CD1c-positive myeloid dendritic cell (primary cell): ENCODE measurements around the gene MED28.
"Not testable (repeated sequence)": the region's sequence is repeated elsewhere in the genome, so short reads cannot be mapped to it uniquely, and the experiment has no call there.

Source experiments
- DNase-seq: peaks from one replicate; pipeline ENCODE4 v3.0.0-alpha.2; 2016; ENCODE audit errors: extremely low spot score

MED28 gene

DNA sequence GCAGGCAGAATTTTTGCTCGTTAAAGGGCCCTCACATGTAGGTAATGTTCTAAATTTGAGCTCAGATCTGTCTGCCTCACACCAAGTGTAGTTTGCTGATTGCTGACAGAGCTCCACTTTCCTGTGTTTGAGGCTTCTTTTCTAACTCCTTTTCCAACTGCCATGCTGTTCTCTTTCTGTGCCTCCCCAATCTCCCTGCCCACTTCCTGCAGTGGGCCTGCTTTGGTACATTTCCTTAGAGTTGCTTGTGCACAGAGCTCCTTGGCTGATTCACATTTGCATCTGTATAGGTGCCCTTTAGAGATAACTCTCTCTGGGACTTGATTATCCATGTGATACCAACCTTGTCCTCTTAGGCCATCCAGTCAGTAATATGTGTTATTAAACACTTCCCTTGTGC, 4.5 kb downstream of the MED28 start:
- DNase-seq, result no peak

DNA sequence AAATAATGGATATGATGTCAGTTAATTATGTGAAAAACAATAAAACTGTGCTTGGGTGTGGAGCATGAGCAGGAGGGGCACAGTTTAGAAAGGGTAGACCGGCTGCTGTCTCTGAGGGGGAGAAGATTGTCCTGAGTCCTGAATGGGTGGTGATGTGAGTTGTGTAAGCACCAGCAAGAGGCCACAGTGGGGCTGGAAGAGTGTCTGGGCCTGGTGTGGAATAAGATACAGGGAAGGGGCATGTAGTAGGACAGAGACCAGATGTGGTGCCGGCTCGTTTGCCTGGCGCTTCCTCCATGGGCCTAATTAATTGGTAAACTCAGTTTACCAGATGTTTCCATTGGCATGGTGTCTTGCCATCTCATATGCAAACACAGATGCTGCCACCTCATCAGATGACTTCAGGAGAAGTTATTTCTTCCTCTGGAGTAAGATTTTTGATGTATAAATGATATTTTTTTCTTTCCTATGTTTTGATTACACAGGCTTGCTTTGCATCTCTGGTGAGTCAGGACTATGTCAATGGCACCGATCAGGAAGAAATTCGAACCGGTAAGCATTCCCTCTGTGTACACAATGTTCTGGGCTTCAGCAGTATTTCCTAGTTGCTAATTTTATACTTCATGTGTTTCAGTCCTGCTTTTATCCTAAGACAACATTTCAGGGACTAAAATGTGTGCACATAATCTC, 5.1 kb downstream of the MED28 start:
- no peak for DNase-seq

DNA sequence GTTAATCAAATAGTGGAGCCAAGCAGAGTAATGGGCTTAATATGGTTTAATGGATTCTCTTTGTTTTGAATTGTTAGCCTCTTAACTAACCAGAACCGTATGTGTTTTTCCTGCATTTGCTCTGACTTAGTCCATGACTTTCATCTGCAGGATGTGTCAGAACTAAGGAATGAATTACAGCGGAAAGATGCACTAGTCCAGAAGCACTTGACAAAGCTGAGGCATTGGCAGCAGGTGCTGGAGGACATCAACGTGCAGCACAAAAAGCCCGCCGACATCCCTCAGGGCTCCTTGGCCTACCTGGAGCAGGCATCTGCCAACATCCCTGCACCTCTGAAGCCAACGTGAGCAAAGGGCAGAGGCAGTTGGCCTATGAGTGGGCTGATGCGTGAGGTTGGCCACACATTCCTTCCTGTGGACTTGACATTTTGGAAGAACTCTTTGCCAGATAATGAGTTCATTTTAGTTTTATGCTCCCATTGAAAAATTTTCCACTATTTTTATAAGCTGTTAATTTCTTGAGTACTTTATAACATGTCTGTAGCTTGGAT, 9.1 kb downstream of the MED28 start:
- no peak for DNase-seq

DNA sequence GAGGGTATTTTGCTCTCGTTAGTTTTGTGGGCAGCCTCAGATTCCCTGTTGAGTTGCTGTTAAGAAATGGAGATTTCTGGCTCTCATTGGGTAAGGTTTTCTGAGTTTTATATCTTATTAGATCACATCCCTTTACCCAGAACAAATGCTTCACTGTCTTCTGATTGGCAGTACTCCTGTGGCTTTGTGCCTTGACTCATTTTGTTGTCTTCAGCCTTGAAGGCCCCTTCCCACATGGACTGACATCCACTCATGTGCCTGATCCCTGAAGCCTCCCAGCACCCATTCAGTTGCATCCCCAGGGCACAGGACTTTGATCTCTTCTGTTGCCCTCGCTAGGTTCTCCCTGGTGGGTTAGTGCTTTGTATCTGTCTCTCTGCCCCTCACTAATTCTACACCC, 10.4 kb downstream of the MED28 start:
- no peak for DNase-seq

DNA sequence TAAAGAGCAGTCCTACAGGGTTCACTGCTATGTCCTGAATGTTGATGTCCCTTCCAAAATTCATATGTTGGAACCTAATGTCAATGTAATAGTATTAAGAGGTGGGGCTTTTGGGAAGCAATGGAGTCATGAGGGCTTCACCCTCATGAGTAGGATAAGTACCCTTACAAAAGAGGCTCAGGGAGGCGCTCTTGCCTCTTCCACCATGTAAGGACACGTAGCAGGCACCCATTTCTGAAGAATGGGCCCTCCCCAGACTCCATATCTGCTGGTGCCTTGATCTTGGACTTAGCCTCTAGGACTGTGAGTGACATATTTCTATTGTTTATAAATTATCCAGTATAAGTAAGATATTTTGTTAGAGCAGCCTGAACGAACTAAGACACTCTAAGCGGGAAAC, 15.8 kb downstream of the MED28 start:
- no peak for DNase-seq

DNA sequence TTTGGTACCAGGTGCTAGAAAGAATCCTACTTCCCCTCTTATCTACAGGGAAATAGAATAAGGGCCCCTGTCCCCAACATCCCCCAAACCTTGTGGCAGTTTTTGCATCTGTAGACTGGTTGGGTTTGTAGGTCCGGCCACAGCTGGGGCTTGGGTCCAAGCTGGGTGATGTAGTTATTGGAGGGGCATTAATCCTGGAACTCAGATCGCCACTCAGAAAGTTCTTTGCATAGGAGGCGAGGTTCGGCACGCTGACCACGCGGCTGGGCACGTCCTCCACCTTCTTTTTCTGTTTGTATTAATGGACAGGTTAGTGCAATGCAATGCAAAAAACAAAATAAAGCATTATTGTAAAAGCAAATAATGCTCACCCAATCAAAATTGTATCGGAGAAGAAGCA, 19.2 kb downstream of the MED28 start:
- no peak for DNase-seq

DNA sequence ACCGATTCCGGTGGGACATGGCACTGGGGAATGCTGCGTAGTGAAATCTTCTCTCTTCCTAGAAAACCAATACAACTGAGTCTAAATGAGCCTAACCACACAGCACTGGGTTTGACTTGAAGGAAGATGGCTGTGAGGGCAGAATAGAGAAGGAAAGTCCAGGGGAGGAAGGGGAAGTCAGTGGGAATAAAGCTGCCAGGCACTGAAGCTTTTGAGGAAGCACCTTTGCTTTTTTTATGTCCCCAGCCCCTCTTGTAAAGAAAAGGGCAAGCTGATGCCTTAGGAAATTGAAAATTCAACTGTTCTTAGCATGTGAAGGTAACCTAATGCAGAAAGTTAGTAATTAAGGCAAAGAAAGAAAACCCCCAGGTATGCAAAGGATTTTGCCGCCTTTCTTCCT, 20.6 kb downstream of the MED28 start:
- DNase-seq, result peak; percentile 13

DNA sequence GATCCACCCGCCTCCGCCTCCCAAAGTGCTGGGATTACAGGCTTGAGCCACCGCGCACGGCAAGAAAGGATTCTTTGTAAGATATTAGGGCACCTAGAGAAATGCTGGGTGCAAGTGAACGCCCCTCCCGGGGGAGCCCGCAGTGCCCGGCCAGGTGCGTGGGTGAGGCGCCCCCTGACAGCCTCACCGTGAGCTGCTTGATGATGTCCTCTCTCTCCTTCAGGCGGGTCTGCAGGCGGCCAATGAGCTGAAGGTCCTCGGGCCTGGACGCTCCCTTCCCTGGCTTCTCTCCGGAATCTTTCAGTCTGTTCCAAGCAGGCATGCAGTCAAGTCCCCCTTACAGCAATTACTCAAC, 21.9 kb downstream of the MED28 start:
- no peak for DNase-seq

DNA sequence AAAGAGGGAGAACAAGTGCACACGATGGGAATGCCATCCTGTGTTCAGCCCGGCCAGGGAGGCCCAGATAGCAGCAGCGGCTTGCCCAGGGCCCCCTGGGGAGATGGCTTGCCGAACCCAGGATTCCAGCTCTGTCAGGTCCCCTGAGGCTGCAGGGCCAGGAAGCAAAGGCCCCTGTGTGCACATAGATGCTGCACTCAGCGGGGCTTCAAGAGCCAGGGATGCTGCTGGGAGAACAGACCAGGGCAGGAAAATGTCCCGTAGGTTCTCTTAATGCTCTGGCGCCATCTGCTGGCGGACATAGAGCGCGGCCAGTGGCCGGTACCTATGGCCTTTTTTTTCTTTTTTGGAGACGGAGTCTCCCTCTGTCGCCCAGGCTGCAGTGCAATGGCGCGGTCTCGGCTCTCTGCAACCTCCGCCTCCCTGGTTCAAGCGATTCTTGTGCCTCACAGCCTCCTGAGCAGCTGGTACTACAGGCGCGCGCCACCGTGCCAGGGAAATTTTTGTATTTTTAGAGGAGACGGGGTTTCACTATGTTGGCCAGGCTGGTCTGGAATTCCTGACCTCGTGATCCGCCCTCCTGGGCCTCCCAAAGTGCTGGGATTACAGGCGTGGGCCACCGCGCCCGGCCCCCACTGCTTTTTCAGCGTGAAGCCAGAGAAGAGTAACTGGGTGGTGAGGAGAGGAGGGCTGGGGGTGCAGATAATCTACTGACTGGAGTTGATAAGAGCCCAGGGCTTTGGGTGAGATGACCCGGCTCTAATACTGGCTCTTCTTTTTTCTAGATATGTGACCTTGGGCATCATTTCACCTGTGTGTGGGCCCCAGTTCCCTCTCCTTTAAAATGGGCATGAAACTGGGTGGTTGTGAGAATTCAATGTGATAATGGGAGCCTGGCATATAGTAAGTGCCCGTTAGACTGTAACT, 22.5 kb downstream of the MED28 start:
- peak; percentile 77 for DNase-seq

DNA sequence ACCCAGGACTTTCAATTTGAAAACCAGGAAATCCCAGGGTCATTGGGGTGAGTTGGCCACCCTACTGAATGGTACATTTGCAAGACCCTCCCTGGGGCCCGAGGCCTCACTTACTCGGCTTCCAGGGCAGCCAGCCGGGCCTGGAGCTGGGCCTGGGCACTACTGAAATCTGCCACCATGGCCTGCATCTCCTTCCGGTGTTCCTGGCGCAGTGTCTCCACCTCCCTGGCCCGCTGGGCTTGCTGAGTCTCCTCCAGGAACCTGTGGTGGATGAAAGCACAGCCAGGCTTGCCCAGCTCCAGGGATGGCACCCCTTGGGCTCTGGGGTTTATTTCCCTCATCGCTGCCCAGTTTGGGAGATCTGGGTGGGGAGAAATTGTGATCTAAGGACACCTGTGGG, 24.7 kb downstream of the MED28 start:
- DNase-seq, result no peak

DNA sequence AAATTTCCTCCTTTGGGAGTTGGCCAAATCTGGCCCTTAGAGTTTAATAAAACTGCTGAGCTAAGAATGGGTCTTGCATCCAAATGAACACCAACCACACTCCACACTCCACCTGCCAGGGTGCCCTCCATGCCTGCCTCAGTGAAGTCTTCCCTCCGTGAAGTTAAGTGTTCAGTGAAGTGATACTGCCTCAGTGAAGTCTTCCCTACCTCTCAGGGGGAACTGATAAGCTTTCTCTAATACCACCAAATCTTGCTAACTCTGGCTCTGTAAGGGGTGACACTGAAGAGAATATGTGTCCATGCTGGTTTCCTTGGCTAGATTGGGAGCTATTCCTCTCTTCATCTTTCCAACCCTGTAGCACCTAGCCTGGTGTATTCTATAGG, 27.9 kb downstream of the MED28 start:
- no peak for DNase-seq

DNA sequence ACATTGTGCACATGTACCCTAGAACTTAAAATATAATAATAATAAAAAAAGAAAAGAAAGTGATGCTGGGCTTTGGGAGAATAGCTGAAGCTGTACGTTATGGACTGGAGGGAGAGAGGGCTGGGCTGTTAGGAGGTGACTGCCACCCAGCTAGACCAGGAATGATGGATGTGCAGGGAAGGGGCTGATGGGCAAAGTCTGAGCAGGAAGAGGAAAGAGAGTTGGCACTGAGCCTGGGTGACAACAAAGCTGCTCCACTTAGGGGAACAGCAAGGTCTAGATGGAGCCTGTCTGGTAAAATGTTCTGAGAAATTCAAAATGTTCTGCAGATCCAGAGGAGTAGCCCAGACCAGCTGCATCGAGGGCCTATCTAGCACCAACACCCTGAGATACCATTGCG, 32.3 kb downstream of the MED28 start:
- no peak for DNase-seq

DNA sequence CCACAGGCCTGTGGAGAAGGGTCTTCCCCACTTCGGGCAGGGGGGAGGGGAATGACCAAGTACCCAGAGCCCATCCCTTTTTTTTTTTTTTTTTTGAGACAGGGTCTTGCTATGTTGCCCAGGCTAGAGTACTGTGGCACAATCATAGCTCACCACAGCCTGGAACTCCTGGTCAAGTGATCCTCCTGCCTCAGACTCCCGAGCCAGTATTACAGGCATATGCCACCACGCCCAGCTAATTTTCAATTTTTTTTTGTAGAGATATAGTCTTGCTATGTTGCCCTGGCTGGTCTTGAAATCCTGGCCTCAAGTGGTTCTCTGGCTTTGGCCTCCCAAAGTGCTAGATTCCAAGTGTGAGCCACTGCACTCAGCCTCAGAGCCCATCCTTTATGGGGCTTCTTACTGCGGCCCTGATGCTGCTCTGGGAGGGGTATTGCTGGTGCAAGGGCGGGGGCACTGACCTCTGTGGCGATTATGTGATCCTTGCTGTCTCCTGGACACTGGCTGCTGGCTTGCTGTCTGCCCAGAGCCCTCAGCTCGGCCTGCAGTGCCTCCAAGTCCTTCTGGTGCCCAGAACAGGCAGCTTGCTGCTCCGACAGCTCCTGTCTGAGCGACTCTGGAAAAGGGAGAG, 32.9 kb downstream of the MED28 start:
- no peak for DNase-seq

DNA sequence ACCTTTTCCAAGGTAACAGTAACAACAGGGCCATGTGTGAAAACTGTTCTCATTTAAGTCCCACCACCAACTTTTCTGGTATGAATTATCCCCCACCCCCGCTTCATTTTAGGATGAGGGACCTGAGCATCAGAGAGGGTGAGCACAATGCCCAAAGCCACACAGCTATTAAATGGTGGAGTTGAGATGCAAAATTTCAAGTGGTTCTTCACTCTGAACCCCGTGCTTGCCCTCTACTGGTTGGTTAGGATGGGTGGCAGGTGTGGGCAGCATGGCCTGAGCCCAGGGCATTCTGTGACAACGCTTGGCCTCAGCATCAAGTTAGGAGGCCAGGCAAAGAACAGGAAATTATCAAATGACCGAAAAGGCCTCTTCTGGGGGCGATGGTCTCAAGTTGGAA, 33.5 kb downstream of the MED28 start:
- DNase-seq, result no peak

DNA sequence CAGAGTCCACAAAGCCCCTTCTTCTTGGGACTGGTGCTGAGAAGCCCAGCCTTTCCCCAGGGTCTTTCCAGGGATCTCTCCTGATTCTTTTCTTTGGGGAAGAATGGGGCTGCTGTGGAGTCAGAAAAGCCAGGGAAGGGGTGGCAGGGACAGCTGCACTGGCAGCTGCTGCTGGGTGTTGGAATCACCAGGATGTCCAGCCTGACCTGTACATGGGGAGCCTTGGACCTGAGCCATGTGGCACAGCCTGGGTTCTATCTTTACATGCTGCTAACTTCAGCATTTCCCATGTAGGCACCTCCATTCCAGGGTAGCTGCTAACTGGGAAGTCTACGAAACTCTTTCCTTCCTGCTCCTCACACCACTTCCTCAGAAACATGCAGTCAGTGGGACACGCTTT, 36.0 kb downstream of the MED28 start:
- DNase-seq, result no peak

DNA sequence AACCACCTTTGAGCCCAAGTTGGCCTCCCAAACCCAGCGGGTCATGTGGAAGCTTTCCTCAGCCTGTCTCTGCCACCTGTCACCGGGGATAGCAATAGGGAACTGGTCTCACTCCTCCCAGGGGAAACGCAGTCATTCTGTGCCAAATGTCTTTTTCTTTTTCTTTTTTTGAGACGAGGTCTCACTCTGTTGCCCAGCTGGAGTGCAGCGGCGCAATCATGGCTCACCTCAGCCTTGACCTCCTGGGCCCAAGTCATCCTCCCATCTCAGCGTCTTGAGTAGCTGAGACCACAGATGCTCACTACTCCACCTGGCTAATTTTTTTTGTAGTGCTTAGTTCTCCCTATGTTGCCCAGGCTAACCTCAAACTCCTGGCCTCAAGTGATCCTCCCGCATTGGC, 40.3 kb downstream of the MED28 start:
- DNase-seq, result no peak

DNA sequence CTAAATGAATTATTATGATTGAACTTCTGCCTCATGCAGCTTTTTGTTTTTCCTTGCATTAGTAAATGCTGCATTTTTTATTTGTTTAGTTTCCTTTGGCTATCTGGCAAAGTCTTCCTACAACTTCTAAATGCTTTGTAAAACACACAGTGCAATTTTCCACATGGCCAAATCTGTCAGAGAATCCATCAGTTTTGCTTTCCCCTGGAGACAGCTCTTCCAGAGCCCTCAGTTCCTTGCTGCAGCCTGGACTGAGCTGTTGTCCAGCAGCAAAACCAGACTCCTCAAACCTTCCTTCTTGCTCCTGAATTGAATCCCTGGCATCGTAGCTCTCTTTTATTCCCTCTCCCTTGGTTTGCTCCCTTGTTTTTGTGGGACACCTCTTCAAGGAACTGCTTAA, 42.6 kb downstream of the MED28 start:
- DNase-seq, result no peak

DNA sequence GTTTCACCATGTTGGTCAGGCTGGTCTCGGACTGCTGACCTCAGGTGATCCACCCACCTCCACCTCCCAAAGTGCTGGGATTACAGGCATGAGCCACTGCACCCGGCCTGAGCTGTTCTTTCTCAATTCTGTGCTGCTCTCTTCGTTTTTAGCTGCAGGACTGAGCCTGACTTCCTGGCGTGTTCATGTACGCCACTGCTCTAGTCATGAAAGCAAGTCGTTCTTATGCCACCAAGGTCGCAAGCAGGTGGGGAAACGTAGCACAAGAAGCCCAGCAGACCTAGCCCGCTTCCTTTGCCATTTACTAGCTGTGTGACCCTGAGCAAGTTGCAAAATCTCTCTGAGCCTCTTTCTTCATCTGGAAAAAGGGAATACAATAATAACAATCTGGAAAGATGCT, 43.4 kb downstream of the MED28 start:
- no peak for DNase-seq

DNA sequence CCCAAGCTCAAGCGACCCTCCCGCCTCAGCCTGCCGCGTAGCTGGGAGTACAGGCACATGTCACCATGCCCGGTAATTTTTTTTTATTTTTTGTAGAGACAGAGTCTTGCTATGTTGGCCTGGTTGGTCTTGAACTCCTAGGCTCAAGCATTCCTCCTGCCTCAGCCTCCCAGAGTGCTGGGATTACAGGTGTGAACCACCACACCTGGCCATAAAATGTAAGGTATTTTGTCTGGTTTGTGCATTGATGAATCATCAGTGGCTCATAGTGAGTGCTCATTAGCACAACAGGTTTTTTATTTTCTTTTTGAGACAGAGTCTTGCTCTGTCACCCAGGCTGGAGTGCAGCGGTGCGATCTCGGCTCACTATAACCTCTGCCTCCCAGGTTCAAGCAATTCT, 44.8 kb downstream of the MED28 start:
- not testable (repeated sequence) for DNase-seq

DNA sequence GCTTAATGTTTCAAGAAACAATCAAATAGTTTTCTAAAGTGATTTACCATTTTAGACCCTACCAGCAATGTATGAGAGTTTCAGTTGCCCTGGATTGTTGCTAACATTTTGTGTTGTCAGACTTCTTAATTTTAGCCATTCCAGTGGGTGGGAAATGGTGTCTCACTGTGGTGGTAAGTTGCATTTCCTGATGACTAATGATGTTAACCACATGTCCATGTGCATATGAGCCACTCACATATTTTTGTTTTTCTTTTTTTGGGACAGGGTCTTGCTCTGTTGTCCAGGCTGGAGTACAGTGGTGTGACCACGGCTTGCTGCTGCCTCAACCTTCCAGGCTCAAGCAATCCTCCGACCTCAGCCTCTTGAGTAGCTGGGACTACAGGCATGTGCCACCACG, 48.3 kb downstream of the MED28 start:
- peak; percentile 42 for DNase-seq

DNA sequence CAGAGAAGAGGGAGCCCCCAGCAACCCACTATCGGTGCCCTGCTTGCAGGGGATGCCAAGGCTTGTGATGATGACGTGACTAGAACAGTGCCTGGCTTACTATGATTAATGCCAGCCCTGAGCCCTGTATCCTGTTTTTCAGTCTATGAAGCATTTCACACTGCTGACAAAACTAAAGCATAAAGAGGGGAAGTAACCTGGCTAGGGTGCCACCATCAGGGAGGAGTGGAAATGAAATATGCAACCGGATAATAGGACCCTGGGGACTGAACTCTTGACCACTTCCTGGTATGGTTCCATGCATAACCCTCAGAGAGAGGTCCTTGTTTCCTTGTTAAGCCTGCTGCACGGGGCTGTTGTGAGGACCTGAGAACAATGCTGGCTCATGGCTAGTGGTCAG, 50.3 kb downstream of the MED28 start:
- peak; percentile 52 for DNase-seq

DNA sequence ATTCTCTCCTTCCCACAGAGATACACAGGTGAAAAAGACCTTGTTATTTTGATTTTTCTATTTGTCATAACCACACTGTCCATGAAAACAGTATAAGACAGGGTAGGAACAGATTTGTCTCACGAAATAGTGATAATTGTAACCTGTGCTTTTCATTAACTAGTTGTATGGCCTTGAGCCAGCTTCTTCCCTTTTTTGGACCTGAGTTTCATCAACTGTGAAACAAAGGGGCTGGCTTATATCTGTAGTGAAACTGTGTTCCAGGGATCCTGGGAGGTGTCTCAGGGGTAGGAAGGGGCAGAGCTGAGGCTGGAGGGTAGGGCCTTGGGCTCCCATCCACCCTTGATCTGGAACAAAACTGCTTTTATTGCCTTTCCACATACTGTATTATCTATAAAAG, 50.9 kb downstream of the MED28 start:
- DNase-seq, result no peak

DNA sequence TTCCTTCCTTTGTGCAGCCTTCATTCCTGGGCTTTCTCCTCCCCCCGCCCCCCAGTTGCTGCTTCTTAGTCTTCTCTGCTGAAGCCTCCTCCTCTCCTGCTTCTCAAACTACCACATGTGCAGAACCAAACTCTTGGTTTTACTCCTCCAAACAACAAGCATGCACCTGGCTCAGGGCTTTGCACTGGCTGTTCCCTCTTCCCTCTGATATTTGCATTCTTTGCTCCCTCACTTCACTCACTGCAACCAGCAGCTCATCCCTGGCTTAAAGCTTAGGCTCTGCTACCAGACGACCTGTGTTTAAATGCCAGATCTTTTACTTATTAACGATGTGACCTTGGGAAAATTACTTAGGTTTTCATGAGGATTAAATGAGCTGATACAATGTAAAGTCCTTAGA, 51.4 kb downstream of the MED28 start:
- no peak for DNase-seq
